Stomach smooth muscle (tissue), 2 donors: Measurements from ENCODE around the gene PNPLA7.
"Not testable (repeated sequence)": the region's sequence is repeated elsewhere in the genome, so short reads cannot be mapped to it uniquely, and the experiment has no call there.

ENCODE experiments used
- H3K27ac ChIP-seq: one replicate; pipeline ENCODE4 v1.7.0; 2013; ENCODE audit warnings: mild to moderate bottlenecking, low read length, inconsistent platforms
- H3K27me3 ChIP-seq, 2 donors: one replicate each; pipeline ENCODE4 v1.7.0; 2013; ENCODE audit warnings: low read length in 2 of 2; ENCODE audit not compliant: insufficient read depth in 2 of 2, control insufficient read depth in 1 of 2
- H3K36me3 ChIP-seq, 2 donors: one replicate each; pipeline ENCODE4 v1.7.0; 2013; ENCODE audit warnings: low read length in 2 of 2; ENCODE audit not compliant: control insufficient read depth in 2 of 2, insufficient read depth in 2 of 2
- H3K4me1 ChIP-seq: one replicate; pipeline ENCODE4 v1.7.0; 2013; ENCODE audit warnings: low read length; ENCODE audit not compliant: control insufficient read depth, insufficient read depth
- H3K4me3 ChIP-seq, 2 donors: one replicate each; pipeline ENCODE4 v1.7.0; 2013; ENCODE audit warnings: low read length in 2 of 2
- H3K9ac ChIP-seq, 2 donors: one replicate each; pipeline ENCODE4 v1.7.0; 2013; ENCODE audit warnings: low read length in 2 of 2, mild to moderate bottlenecking in 1 of 2
- H3K9me3 ChIP-seq, 2 donors: one replicate each; pipeline ENCODE4 v1.7.0; 2013; ENCODE audit warnings: low read length in 2 of 2; ENCODE audit not compliant: control insufficient read depth in 2 of 2
- donor health status: healthy.
- donor health status: Pancreatic carcinoma.

Gene PNPLA7

DNA sequence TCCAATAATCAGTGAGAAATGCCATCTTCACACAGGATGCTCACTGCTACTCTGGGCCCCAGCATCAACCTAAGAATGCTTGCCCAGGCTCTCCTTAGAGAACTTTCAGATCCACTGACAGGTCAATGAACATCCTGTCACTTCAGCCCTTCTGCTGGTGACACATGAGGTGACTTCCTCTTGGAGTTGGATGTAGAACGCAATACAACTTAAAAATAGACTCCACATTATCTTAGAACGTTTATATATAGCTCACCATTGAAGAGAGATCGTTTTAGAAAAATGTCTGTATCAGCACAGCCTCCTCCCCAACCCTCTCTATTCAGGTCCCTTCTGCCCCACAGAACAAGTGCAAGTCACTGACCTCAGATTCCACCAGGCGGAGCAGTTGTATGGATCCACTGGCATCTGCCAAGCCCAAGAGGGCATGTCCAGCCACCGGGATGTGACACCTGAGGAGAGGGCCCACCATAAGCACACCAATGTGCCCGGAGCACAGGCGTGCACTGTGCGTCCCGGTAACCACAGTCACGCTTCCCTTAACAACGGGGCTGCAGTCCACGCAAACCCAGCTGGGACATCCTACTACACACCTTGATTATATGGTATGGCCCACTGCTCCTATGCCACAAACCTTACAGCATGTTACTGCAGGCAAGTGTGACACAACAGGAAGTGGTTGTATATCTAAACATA lies 25.7 kb upstream of the PNPLA7 start:
- no peak overlapping the region for H3K4me3 ChIP-seq
- no peak overlapping the region for H3K9ac ChIP-seq
- no peaks in the 10 kb centered on the region for H3K27me3 ChIP-seq
- H3K27ac ChIP-seq, result no peak overlapping the region
- peaks cover 32% of the 10 kb centered on the region for H3K4me1 ChIP-seq
- no peaks in the 10 kb centered on the region for H3K9me3 ChIP-seq
- peaks cover 24 to 35% of the 10 kb centered on the region in 2 donors for H3K36me3 ChIP-seq

DNA sequence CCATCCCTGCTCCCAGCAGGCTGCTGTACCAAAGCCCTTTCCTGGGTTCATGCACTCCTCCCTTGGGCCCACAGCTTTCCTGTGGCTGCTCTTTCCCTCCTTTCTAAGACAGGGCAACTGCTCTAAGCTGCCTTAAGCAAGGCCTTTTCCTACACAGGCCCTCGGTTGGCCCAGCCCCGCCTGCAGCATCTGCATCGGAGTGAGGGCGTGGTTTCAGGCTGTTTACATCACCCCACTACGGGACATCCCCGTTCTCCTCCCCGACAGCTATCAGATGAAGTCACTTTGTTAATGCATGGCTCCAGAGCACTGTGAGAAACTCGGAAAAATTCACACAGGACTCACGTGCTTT lies 25.1 kb upstream of the PNPLA7 start:
- Histone ChIP-seq H3K27me3 (no peaks in the 10 kb centered on the region), H3K27ac (no peak overlapping the region), H3K9me3 (no peaks in the 10 kb centered on the region), H3K36me3 (peaks cover 27 to 33% of the 10 kb centered on the region in 2 donors), H3K9ac (no peak overlapping the region), H3K4me1 (peaks cover 32% of the 10 kb centered on the region), H3K4me3 (no peak overlapping the region)

DNA sequence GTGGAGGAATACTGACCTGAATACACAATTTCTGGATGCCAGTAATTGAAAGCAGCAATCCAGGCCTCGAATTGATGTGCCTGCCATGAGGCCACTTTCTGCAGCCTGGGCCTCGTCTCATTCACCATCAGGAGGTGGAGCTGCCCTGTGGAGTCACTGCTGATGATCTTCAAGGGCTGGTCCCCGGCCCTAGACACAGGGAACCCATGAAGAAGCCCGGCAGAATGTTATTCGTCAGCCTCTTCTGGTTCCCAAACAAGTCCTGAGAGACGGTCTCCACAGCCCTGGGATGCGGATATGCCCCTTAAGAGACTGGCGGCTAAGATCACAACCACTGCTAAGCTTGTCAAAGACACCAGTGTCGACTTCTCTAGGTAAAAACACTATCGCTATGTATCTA lies 24.0 kb upstream of the PNPLA7 start:
- Histone ChIP-seq H3K27ac (no peak overlapping the region), H3K27me3 (no peaks in the 10 kb centered on the region), H3K4me1 (peaks cover 26% of the 10 kb centered on the region), H3K9me3 (no peaks in the 10 kb centered on the region), H3K36me3 (peaks cover 28 to 33% of the 10 kb centered on the region in 2 donors), H3K4me3 (no peak overlapping the region), H3K9ac (no peak overlapping the region)

DNA sequence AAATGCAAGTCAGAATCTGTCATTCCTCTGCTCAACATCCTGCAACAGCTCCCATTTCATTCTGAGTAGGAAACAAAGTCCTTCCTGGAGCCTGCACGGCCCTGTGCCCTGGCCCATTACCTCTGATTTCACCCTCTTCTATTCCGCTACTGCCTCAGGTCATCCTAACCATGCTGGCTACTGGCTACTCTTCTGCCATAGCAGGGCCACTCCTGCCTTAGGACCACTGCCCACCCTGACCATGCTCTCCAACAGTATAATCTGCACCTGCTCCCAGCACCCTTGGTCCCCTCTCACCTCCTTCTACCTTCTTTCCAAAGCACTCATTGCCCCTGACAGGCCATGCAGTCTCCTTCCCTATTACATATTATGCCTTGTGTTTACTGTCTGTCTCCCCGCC lies 20.4 kb upstream of the PNPLA7 start:
- Histone ChIP-seq H3K4me3 (no peak overlapping the region), H3K36me3 (peaks cover 22 to 29% of the 10 kb centered on the region in 2 donors), H3K4me1 (no peaks in the 10 kb centered on the region), H3K9me3 (no peaks in the 10 kb centered on the region), H3K27ac (no peak overlapping the region), H3K27me3 (no peaks in the 10 kb centered on the region), H3K9ac (peak overlapping the region in 1 of 2 donors; percentile 21)

DNA sequence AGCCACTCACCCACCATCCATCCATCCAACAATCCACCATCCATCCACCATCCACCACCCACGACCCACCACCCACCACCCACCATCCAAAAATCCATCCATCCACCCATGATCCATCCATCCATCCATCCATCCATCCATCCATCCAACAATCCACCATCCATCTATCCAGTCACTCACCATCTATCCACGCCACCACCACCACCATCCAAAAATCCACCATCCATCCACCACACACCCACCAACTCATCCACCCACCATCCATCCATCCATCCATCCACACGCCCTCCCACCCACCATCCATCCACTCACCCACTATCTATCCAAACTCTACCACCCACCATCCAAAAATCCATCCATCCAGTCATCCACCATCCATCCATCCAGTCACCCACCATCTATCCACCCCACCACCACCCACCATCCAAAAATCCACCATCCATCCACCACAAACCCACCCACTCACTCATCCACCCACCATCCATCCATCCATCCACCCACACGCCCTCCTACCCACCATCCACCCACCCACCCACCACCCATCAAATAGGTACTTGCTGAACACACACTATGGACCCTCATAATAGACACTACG lies 19.5 kb upstream of the PNPLA7 start:
- Histone ChIP-seq H3K36me3 (peaks cover 22 to 24% of the 10 kb centered on the region in 2 donors), H3K4me1 (no peaks in the 10 kb centered on the region), H3K27ac (no peak overlapping the region), H3K27me3 (no peaks in the 10 kb centered on the region), H3K4me3 (no peak overlapping the region), H3K9ac (no peak overlapping the region), H3K9me3 (no peaks in the 10 kb centered on the region)

DNA sequence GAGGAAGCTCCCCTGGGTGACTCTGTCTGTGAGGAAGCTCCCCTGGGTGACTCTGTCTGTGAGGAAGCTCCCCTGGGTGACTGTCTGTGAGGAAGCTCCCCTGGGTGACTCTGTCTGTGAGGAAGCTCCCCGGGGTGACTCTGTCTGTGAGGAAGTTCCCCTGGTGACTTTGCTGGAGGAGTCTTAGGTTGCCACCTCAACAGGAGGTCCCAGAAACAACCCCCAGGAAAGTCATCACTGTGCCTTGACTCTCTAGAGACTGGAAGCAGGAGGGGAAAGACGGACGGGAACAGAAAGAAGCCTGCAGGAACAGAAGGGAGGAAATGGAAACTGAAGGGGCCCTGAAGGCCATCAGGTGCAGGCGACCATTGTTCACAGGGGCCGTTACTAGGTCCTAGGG lies 18.2 kb upstream of the PNPLA7 start:
- H3K9ac ChIP-seq, H3K27ac ChIP-seq, H3K4me3 ChIP-seq, H3K4me1 ChIP-seq, H3K9me3 ChIP-seq, H3K27me3 ChIP-seq: not testable (repeated sequence)
- H3K36me3 ChIP-seq, result peaks cover 29% of the 10 kb centered on the region in 2 donors

DNA sequence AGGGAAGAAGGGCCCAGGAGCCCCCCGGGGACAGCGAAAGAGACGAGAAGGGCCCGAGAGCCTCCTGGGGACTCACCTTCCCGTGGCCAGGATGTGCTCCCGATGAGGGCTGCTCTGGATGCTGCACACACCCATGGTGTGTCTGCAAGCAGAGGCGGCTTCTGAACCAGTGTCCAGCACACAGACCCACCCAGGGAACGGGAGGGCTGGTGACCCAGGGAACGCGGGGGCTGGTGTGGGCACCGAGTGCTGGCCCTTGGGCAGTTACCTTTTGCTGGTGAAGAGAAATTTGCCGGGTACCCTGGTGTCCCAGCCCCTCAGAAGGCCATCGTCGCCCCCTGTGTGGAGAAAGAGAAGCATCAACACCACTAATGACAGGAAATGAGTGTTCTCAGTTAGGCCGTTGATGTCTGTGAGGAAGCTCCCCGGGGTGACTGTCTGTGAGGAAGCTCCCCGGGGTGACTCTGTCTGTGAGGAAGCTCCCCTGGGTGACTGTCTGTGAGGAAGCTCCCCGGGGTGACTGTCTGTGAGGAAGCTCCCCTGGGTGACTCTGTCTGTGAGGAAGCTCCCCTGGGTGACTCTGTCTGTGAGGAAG lies 14.7 kb upstream of the PNPLA7 start:
- no peaks in the 10 kb centered on the region for H3K9me3 ChIP-seq
- H3K9ac ChIP-seq, result no peak overlapping the region
- no peak overlapping the region for H3K4me3 ChIP-seq
- no peaks in the 10 kb centered on the region for H3K4me1 ChIP-seq
- peaks cover 19 to 23% of the 10 kb centered on the region in 2 donors for H3K36me3 ChIP-seq
- no peak overlapping the region for H3K27ac ChIP-seq
- H3K27me3 ChIP-seq, result no peaks in the 10 kb centered on the region

DNA sequence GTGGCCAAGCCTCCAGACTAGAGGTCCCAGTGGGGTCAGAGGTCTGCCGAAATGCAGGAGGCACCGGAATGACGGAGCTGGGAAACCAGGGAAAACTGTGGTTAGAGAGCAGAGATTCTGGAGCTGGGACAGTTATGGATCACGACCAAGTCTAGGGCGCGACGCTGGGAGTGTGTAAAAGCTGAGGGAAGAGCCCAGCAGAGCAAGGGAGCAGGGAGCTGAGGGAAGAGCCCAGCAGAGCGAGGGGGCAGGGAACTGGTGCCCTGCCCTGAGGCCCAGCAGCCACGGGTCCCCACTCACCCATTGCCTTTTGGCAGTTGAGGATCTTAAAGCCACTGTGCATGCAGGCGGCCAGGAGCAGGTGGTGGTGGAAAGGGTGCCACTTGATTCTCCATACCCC lies 13.9 kb upstream of the PNPLA7 start:
- peaks cover 19 to 25% of the 10 kb centered on the region in 2 donors for H3K36me3 ChIP-seq
- no peaks in the 10 kb centered on the region for H3K9me3 ChIP-seq
- no peak overlapping the region for H3K27ac ChIP-seq
- no peaks in the 10 kb centered on the region for H3K27me3 ChIP-seq
- H3K4me1 ChIP-seq, result no peaks in the 10 kb centered on the region
- no peak overlapping the region for H3K9ac ChIP-seq
- no peak overlapping the region for H3K4me3 ChIP-seq

DNA sequence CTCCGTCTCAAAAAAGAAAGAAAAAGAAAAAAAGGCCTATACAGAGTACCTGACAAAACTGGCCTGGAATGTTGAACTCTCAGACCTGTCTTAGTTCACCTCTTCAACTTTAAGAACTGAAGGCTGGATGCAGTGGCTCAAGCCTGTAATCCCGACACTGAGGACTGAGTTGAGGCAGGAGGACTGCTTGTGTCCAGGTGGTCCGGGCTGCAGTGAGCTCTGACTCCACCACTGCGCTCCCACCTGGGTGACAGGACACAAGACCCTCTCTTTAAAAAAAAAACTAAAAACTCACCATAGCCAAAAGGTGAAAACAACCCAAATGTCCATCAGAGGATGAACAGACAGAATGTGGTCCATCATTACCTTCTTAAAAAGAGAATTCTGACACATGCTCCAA lies 7.9 kb upstream of the PNPLA7 start:
- Histone ChIP-seq H3K36me3 (peaks cover 18 to 28% of the 10 kb centered on the region in 2 donors), H3K9me3 (no peaks in the 10 kb centered on the region), H3K4me1 (peaks cover 5% of the 10 kb centered on the region), H3K27me3 (no peaks in the 10 kb centered on the region), H3K9ac (no peak overlapping the region), H3K27ac (no peak overlapping the region), H3K4me3 (no peak overlapping the region)

DNA sequence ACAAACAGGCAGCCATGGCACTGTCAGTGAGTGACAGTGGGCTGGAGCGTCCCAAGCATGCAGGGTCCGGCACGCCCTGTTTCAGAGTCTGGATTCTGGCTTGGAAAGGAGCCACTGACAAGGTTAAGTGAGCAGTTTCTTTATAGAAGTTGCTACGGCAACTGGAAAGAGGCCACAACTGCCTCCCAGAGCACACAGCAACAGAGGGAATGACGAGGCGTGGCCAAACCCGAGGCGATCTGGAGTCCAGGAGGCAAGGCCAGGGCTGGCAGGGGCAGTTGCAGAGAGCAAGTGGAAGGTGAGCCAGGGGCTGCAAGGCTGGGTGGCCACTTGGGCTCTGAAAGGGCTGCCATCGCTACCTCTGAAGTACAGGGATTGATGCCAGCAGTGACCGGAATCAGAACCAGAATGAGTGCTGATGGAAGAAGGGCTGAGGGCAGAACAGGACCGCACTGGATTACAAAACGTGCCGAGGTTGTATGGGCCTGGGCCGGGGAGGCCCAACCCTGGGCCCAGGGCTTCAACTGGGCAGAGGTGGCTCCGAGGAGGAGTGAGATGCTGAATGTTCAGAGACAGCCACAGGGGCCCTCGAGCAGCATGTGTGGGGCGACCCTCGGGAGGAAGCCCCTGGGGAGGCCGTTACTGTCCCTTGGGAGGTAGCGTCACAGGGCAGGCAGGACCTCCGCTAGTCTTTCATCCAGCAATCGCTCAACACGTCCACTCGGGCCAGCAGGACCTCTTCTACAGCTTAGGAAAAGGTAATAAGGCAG lies 6.1 kb upstream of the PNPLA7 start:
- H3K9me3 ChIP-seq, result no peaks in the 10 kb centered on the region
- no peaks in the 10 kb centered on the region for H3K27me3 ChIP-seq
- no peak overlapping the region for H3K9ac ChIP-seq
- peaks cover 15 to 25% of the 10 kb centered on the region in 2 donors for H3K36me3 ChIP-seq
- no peak overlapping the region for H3K4me3 ChIP-seq
- peaks cover 12% of the 10 kb centered on the region for H3K4me1 ChIP-seq
- no peak overlapping the region for H3K27ac ChIP-seq
